ENCODE results near the gene CELF4. TPM values are rescaled to one million over a fixed set of nuclear protein-coding genes. Genes with fewer than 3 reads are reported as not detected.

Gene CELF4
- total RNA-seq, 4 donors from 2014 or later: 0.16 to 0.59 TPM; not detected in 2

GRCh38 chr18:37315935-37316334, 249.7 kb downstream of the CELF4 start:
- TF ChIP-seq POLR2A (IDR thresholded peaks at IDR 0.05) (no peak), CTCF (IDR thresholded peaks at IDR 0.05) (no peak)
- WGBS, 2 donors: 100% methylated on average over 1 of the region's 1 CpG
- no peak overlapping the region for H3K4me3 ChIP-seq (ENCODE audit: low read depth, poor library complexity, severe bottlenecking)
- intact Hi-C loops (cut with DNase I; ENCODE audit: low total_unique reads): no loop called here
- DNase-seq (ENCODE audit: low spot score in 2 of 2): no peak

DNA sequence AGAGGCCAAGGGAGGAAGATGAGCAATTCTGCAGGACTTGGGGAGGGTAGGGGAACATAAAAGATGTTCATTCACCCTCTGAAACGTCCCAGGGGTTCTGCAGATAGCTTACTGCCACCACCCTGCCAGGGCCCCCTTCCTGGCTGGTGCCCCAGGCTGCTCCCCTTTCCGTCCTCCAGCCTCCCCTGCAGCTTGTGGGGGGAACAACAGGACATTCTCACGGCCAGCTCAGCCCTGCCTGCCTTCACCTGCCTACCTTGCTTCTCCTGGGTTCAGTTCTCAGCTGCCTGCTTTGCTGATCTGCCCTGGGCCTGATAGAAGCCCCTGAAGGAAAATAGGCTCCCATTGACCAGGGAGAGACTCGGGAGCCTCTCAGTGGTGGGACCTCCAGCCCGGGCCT, 251.1 kb downstream of the CELF4 start:
- no peak for TF ChIP-seq POLR2A (IDR thresholded peaks at IDR 0.05)
- no peak for TF ChIP-seq CTCF (IDR thresholded peaks at IDR 0.05)
- no peak for DNase-seq (ENCODE audit: low spot score in 2 of 2)
- 60 to 74% methylated on average over 5 of the region's 5 CpGs for WGBS, 2 donors
- no peak overlapping the region for H3K4me3 ChIP-seq (ENCODE audit: low read depth, poor library complexity, severe bottlenecking)
- intact Hi-C loops (cut with DNase I; ENCODE audit: low total_unique reads): loop anchor here (5.0 kb wide), 1 partner anchor 1578 kb away; no protein-coding TSS in a partner anchor

DNA sequence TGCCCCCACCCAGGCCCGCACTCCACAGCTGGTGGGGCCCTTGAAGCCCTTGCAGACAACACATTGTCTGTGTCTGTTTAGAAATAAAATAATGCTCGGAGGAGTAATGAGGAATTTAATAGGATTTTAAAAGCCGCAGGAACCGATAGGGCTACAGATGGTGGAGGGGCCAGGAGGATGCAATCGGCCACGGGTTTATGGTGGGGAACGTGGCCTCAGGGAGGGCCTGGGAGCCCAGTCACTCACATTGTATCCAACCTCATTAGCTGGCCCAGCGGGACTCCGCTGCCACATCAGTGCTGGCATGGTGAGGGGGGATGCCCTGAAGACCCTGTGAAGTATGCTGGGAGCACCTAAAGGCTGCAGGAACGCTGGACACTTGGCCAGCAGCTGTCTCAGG, 252.0 kb downstream of the CELF4 start:
- TF ChIP-seq CTCF (IDR thresholded peaks at IDR 0.05) (no peak), POLR2A (IDR thresholded peaks at IDR 0.05) (no peak)
- WGBS, 2 donors: 74 to 77% methylated on average over 9 to 10 of the region's 10 CpGs
- no peak for DNase-seq (ENCODE audit: low spot score in 2 of 2)
- no peak overlapping the region for H3K4me3 ChIP-seq (ENCODE audit: low read depth, poor library complexity, severe bottlenecking)
- intact Hi-C loops (cut with DNase I; ENCODE audit: low total_unique reads): loop anchor here (5.0 kb wide), 1 partner anchor 1579 kb away; no protein-coding TSS in a partner anchor

DNA sequence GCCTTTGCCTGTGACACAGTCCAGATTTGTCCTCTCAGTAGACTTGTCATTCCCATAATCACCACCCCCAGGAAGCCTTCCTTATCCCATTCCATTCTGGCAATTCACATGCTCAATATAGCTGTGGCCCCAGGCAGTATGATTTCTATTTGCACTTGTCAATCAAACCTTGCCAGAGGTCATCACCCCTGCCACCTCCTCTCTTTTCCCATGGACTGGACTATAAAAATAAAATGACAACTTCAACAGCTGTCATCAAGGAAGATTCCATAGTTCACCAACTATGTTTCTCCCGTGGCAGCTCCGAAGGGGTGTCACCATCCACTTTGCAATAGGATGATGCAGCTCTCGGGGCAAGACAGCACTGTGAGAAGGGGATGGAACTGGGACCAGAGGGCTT, 255.7 kb downstream of the CELF4 start:
- H3K4me3 ChIP-seq (ENCODE audit: low read depth, poor library complexity, severe bottlenecking): no peak overlapping the region
- WGBS, 2 donors: 65 to 75% methylated on average over 3 of the region's 3 CpGs
- intact Hi-C loops (cut with DNase I; ENCODE audit: low total_unique reads): loop anchor here (5.0 kb wide), 1 partner anchor 1582 kb away; no protein-coding TSS in a partner anchor
- DNase-seq (ENCODE audit: low spot score in 2 of 2): no peak
- TF ChIP-seq POLR2A (IDR thresholded peaks at IDR 0.05): no peak
- no peak for TF ChIP-seq CTCF (IDR thresholded peaks at IDR 0.05)

- WGBS, 2 donors: 12 to 20% methylated on average over 1 of the region's 1 CpG
- no peak for TF ChIP-seq CTCF (IDR thresholded peaks at IDR 0.05)
- TF ChIP-seq POLR2A (IDR thresholded peaks at IDR 0.05): no peak
- no peak for DNase-seq (ENCODE audit: low spot score in 2 of 2)
- no peak overlapping the region for H3K4me3 ChIP-seq (ENCODE audit: low read depth, poor library complexity, severe bottlenecking)
- intact Hi-C loops (cut with DNase I; ENCODE audit: low total_unique reads): no loop called here
Observed at GRCh38 chr18:37309059-37309458, 256.5 kb downstream of the CELF4 start.

DNA sequence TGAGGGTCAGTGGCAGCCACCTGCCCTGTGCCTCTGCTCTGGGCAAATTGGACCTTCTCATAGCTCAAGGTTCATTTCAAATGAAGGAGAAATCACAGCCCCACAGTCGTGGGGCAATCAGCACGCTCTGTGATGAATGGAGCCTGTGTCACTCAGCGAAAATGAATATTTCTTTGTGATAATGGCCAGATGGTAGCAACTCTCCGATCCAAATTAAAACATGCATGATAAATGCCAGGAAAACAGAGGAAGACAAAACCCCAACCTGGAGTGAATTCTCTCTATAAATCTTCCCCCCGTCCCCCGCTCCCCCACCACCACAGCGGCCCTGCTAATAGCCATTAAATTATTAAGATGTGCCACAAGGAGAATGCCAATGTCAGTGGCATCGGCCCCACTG, 258.4 kb downstream of the CELF4 start:
- WGBS, 2 donors: 88 to 89% methylated on average over 8 of the region's 8 CpGs
- no peak for DNase-seq (ENCODE audit: low spot score in 2 of 2)
- H3K4me3 ChIP-seq (ENCODE audit: low read depth, poor library complexity, severe bottlenecking): no peak overlapping the region
- TF ChIP-seq POLR2A (IDR thresholded peaks at IDR 0.05) (no peak), CTCF (IDR thresholded peaks at IDR 0.05) (no peak)
- intact Hi-C loops (cut with DNase I; ENCODE audit: low total_unique reads): no loop called here

Measured in lower leg skin (tissue), 4 donors.